Measurements from ENCODE around the gene ENHO.

The ENHO gene

DNA sequence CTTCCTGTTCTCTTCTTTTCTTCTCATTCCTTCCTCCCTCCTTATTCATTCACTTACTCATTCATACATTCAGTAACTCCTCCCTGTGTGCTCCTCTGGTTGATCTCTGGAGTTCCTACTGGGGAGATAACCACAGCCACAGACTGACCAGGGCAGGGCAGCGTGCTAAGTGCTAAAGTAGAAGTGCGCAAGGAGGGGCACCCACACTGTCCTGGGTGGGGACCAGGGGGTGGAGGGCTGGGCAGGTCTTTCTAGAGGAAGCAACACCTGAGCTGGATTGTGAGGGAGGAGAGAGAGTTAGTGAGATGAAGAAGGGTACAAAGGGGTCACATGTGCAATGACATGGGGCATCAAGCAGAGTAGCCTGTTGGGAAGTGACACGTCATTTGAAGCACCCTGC lies 13.8 kb downstream of the ENHO start:
- Histone ChIP-seq H3K4me3 (replicated peaks; ENCODE audit: insufficient read depth, low read length) (no peak overlapping the region), H3K27me3 (ENCODE audit: insufficient read depth, poor library complexity, severe bottlenecking) (no peaks in the 10 kb centered on the region), H3K27ac (replicated peaks) (no peak overlapping the region)
- TF ChIP-seq REST (IDR thresholded peaks at IDR 0.05; ENCODE audit: insufficient replicate concordance, low read depth): no peak
- DNase-seq (ENCODE audit: low read depth in 1 of 2, low spot score in 1 of 2): no peak

GRCh38 chr9:34508463-34508862 lies 14.3 kb downstream of the ENHO start:
- H3K4me3 ChIP-seq (replicated peaks; ENCODE audit: insufficient read depth, low read length): no peak overlapping the region
- no peak for DNase-seq (ENCODE audit: low read depth in 1 of 2, low spot score in 1 of 2)
- TF ChIP-seq POLR2AphosphoS5 (IDR thresholded peaks at IDR 0.05; ENCODE audit: low read depth): no peak
- TF ChIP-seq, protein P1, sequence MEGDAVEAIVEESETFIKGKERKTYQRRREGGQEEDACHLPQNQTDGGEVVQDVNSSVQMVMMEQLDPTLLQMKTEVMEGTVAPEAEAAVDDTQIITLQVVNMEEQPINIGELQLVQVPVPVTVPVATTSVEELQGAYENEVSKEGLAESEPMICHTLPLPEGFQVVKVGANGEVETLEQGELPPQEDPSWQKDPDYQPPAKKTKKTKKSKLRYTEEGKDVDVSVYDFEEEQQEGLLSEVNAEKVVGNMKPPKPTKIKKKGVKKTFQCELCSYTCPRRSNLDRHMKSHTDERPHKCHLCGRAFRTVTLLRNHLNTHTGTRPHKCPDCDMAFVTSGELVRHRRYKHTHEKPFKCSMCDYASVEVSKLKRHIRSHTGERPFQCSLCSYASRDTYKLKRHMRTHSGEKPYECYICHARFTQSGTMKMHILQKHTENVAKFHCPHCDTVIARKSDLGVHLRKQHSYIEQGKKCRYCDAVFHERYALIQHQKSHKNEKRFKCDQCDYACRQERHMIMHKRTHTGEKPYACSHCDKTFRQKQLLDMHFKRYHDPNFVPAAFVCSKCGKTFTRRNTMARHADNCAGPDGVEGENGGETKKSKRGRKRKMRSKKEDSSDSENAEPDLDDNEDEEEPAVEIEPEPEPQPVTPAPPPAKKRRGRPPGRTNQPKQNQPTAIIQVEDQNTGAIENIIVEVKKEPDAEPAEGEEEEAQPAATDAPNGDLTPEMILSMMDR (IDR thresholded peaks at IDR 0.05; ENCODE audit: insufficient read depth, low read length): no peak
- no peak for TF ChIP-seq GABPA (IDR thresholded peaks at IDR 0.05; ENCODE audit: low read depth)
- no peak for TF ChIP-seq SPI1 (IDR thresholded peaks at IDR 0.05; ENCODE audit: borderline replicate concordance, low read depth)
- no peaks in the 10 kb centered on the region for H3K27me3 ChIP-seq (ENCODE audit: insufficient read depth, poor library complexity, severe bottlenecking)
- H3K27ac ChIP-seq (replicated peaks): no peak overlapping the region

DNA sequence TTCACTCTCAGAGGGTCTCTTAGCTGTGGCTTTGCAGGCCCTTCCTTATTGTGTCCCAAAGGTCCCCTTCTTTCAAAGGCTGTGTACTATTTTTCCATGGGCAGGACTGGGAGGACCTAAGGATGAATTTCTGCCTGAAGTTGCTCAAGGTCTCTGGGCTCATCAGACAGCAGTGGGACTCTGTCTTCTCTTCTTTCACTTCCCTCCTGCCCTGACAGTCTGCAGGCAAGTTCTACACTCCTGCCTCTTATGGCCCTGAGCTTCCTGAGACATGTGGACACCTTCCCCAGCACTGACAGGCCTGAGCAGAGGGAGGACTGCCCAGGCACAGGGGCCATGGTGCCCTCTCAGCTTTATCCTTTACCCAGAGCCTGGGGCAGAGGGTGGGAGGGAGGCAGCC lies 14.8 kb downstream of the ENHO start:
- H3K4me3 ChIP-seq (replicated peaks; ENCODE audit: insufficient read depth, low read length): no peak overlapping the region
- no peaks in the 10 kb centered on the region for H3K27me3 ChIP-seq (ENCODE audit: insufficient read depth, poor library complexity, severe bottlenecking)
- no peak for DNase-seq (ENCODE audit: low read depth in 1 of 2, low spot score in 1 of 2)
- no peak for TF ChIP-seq SPI1 (IDR thresholded peaks at IDR 0.05; ENCODE audit: borderline replicate concordance, low read depth)
- TF ChIP-seq REST (IDR thresholded peaks at IDR 0.05; ENCODE audit: insufficient replicate concordance, low read depth): no peak
- TF ChIP-seq GABPA (IDR thresholded peaks at IDR 0.05; ENCODE audit: low read depth): no peak
- TF ChIP-seq, protein P1 (IDR thresholded peaks at IDR 0.05; ENCODE audit: insufficient read depth, low read length): no peak
- TF ChIP-seq POLR2AphosphoS5 (IDR thresholded peaks at IDR 0.05; ENCODE audit: low read depth): no peak
- no peak overlapping the region for H3K27ac ChIP-seq (replicated peaks)

- DNase-seq (ENCODE audit: low read depth in 1 of 2, low spot score in 1 of 2): no peak
- Histone ChIP-seq H3K27me3 (ENCODE audit: insufficient read depth, poor library complexity, severe bottlenecking) (no peaks in the 10 kb centered on the region), H3K27ac (replicated peaks) (no peak overlapping the region), H3K4me3 (replicated peaks; ENCODE audit: insufficient read depth, low read length) (no peak overlapping the region)
- TF ChIP-seq GABPA (IDR thresholded peaks at IDR 0.05; ENCODE audit: low read depth) (no peak), SPI1 (IDR thresholded peaks at IDR 0.05; ENCODE audit: borderline replicate concordance, low read depth) (no peak), REST (IDR thresholded peaks at IDR 0.05; ENCODE audit: insufficient replicate concordance, low read depth) (no peak), POLR2AphosphoS5 (IDR thresholded peaks at IDR 0.05; ENCODE audit: low read depth) (no peak)
- TF ChIP-seq, protein P1 (IDR thresholded peaks at IDR 0.05; ENCODE audit: insufficient read depth, low read length): no peak
These were observed 15.2 kb downstream of the ENHO start for GRCh38 chr9:34507556-34507955.
